NOMO-1 treated with dmso at 0.1 percent for 144 hours (cell line): ENCODE results near the gene KIRREL3.

ENCODE experiments used
- DNase-seq: peaks from one replicate; lab custom pipeline; 2025; ENCODE audit not compliant: unreplicated experiment; lab: John Stamatoyannopoulos, UW

The KIRREL3 gene

DNA sequence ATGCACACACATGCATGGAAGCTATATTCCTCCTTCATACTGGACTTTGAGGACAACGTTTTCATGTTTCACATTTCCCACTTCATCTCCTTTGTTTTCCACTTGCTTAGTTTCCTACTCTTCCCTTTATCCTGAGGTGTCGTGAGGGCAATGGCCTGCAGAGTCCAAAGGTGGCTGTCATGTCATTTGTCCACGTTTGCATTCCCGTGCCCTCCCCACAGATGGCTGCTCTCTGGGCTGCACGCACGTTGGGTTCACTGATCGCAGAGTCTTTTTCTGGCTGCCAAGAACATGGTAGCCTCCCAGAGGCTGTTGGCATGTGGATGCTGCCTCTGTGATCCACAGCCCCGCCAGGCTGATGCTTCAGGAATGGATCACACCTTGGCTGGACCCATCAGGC lies 389.1 kb downstream of the KIRREL3 start:
- no peak for DNase-seq

DNA sequence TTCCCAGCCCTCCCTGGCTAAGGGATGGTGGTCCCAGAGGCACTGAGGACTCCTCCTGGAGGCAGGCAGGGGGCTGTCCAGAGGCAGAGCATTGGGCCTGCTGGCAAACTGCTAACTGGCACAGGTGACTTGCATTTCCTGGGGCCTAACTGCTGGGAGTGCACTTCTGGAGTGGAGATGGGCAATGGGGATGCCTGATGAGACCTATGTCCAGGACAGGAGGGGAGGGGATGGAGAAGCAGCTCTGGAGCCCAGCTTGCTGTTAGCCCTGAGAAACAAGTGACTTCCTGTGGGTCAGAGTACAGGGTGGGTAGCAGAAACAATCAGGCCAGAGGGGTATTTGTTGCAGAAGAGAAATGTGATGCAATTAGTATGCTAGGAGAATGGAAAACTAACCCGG lies 391.9 kb downstream of the KIRREL3 start:
- DNase-seq = no peak

GRCh38 chr11:126607776-126608541 lies 392.6 kb downstream of the KIRREL3 start:
- no peak for DNase-seq

DNA sequence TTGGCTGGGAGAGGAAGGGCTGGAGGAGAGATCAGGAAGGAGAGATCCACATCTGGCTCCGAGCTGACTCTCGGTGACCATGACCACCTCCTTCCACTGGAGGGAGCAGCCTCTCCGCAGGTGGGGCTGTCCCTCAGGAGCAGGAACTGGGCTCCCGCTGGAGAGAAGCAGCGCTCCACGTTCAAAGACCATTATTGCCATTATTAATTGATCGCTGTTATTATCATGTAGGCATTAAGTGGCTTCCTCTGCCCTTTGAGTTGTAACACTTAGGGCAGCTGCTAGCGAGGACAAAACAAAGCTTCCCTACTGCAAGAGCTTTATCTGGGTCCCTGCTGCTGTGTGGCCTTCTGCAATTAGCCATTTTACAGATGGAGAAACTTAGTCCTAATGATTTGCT lies 393.2 kb downstream of the KIRREL3 start:
- DNase-seq = no peak

- DNase-seq = no peak
Measured at GRCh38 chr11:126606484-126606883, 394.1 kb downstream of the KIRREL3 start.

- no peak for DNase-seq
Measured at GRCh38 chr11:126604461-126604860, 396.1 kb downstream of the KIRREL3 start.

- no peak for DNase-seq
Measured at GRCh38 chr11:126603486-126603885, 397.1 kb downstream of the KIRREL3 start.

DNA sequence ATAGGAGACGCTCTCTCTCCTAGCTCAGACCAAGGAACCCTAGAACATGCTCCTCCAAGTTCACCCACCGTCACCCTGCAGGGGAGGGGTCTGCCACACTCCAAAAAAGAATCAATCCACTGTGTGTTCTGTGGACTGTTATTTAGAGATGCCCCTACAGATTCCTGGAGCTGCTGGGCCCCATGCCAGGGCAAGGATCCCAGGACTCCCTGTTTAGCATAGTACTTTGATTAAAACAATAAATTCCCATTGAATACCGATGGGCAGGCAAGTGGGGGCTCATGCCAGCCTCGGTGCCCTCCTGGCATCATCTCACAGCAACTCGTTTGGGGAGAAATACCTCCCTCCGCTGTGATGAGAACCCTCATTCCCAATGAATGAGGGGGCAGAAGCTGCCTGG lies 397.6 kb downstream of the KIRREL3 start:
- no peak for DNase-seq

GRCh38 chr11:126602349-126602940 lies 398.1 kb downstream of the KIRREL3 start:
- DNase-seq = no peak

GRCh38 chr11:126601550-126602215 lies 398.9 kb downstream of the KIRREL3 start:
- no peak for DNase-seq

DNA sequence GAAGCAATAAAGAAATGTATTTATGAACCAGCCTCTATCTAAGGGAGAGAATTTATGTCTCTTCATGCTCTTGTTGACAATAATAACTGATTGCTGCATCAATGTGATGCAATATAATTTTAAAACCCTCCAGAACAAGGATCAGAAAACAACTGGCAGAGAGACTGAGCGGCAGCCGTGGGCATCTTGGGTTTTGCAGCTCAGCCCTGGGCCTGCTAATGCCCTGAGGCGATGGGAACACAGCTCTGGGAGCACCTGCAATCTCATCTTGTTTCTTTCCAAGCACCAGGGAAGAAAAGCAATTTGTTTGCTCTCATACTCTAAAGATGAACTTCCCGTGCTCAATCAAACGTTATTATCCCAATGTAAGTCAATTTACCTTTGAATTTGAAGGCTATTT lies 399.4 kb downstream of the KIRREL3 start:
- no peak for DNase-seq

GRCh38 chr11:126599217-126599897 lies 401.2 kb downstream of the KIRREL3 start:
- no peak for DNase-seq

DNA sequence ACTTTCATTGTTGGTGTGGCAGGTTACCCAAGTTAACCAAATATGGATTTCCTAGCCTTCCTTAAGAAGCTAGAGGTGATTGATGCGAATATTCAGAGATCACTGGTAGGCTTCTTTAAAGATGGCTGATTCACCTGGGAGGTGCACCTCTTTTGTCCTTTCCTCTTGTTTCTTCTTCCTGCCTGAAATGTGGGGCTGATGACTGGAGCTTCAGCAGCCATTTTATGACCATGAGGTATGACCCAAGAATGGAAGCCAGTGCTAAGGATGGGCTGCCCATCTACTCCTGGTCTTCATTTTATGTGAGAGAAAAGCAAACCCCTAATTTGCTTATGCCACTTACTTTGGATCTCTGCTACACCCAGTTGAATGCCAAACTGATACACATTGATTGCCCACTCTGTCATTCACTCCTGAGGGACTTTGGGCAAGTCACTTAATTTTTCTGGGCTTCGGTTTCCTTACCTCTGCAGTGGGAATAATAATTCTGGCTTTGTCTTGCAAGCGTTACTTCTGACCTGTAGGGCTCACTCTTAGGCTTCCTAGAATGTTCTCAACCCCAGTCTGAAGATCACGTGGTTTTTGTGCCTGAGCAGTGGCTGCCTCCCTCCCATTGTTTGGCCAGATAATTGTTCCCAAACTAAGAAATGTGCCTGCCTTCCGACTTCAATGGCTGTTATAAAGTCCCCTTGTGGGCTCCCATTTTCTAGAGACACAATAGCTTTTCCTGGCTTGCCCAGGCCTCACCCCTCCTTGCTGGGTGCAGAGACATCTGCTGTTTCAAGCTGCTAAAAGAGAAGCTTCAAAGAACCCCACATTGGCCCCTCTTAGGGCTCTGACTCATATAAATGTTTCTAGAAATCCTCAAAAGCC lies 402.0 kb downstream of the KIRREL3 start:
- no peak for DNase-seq

DNA sequence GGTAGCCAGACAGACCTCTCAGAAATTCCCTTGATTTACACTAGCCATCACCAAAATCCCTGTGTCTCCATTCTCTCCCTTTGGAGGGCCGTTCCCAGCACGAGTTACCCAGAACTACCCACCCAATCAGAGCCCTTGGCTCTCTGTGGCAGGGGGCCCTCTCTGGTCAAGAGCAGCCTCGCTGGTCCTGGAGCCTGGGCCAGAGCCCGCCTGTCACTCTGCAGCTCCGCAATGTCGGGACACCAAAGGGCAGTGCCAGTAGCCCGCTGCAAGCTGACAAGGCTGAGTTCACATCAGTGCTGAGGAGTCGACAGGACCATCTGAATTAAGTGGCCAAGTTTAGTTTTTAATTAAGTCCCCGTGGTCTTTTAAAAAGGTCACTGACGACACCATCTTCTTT lies 403.5 kb downstream of the KIRREL3 start:
- DNase-seq = no peak

GRCh38 chr11:126596474-126596873 lies 404.1 kb downstream of the KIRREL3 start:
- DNase-seq = no peak

- no peak for DNase-seq
Measured at GRCh38 chr11:126595560-126595959, 405.0 kb downstream of the KIRREL3 start.

- no peak for DNase-seq
Measured at GRCh38 chr11:126594921-126595367, 405.6 kb downstream of the KIRREL3 start.

GRCh38 chr11:126592496-126593410 lies 407.8 kb downstream of the KIRREL3 start:
- DNase-seq = no peak

DNA sequence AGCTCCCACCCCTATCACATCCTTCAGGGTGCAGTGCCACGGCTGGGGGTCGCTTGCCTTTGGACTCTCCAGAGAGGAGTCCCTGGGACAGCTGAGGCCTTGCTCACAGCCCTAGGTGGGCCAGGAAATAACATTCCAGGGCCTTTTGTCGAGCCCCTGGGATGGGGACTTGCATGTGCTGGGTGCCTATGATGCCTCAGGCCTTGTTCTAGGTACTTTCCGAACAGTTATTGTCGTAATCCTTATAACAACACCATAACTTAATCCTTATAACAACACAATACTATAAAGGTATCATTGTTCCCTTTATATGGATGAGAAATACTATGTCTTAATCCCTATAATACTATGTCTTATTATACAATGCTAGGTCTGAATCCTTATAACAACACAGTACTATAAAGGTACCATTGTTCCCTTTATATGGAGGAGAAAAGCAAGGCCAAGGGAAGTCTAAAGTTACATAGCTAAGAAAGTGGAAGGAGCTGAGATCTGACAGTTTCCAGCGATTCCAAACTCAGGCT lies 408.5 kb downstream of the KIRREL3 start:
- no peak for DNase-seq

DNA sequence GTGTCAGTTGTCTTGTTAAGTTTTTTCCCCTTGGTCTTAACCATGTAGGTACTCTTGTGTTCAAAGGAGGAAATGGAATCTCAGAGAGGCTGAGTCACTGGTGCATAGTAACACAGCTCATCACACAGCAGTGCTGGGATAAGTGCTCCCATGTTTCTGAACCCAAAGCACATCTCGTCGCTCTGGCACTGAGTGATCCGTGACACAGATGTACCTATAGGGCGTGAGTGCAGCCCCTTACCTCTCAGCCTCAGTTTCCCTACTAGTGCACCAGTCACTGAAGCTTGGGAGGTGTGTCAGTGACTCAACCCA lies 411.1 kb downstream of the KIRREL3 start:
- no peak for DNase-seq
